Calu3 (cell line): ENCODE results near the gene TTC33. TPM values are rescaled to one million over a fixed set of nuclear protein-coding genes. Genes with fewer than 3 reads are reported as not detected.

Source experiments
- BruUV-seq: library from RNA; stranded (reverse); fragments of 400-500 nt; replicated peaks from 2 replicates; lab custom pipeline; 2021; lab: Mats Ljungman, UMichigan
- CTCF ChIA-PET: fragments of 300-600 bp; sonication (Branson Sonifier 250); formaldehyde crosslinking; loops from one replicate; lab custom pipeline; 2022; ENCODE audit warnings: antibody characterized with exemption; lab: Charles Lee
- DNase-seq: peaks from one replicate; pipeline ENCODE4 v3.0.0; 2022
- H3K27ac Mint-ChIP-seq: one replicate; pipeline ENCODE4 v1.8.0; 2022; ENCODE audit warnings: mixed read lengths; ENCODE audit not compliant: unreplicated experiment
- H3K27me3 Mint-ChIP-seq: one replicate; pipeline ENCODE4 v1.8.0; 2022; ENCODE audit warnings: mixed read lengths; ENCODE audit not compliant: unreplicated experiment
- H3K36me3 Mint-ChIP-seq: one replicate; pipeline ENCODE4 v1.8.0; 2022; ENCODE audit warnings: mild to moderate bottlenecking, moderate library complexity, mixed read lengths; ENCODE audit not compliant: insufficient read depth, unreplicated experiment
- H3K4me1 Mint-ChIP-seq: one replicate; pipeline ENCODE4 v1.8.0; 2022; ENCODE audit warnings: mild to moderate bottlenecking, low read depth, mixed read lengths; ENCODE audit not compliant: unreplicated experiment
- H3K4me3 Mint-ChIP-seq: one replicate; pipeline ENCODE4 v1.8.0; 2022; ENCODE audit warnings: mild to moderate bottlenecking, low read depth, moderate library complexity, mixed read lengths; ENCODE audit not compliant: unreplicated experiment
- H3K9me3 Mint-ChIP-seq: one replicate; pipeline ENCODE4 v1.8.0; 2022; ENCODE audit warnings: low read depth, mixed read lengths; ENCODE audit not compliant: unreplicated experiment
- intact Hi-C: fragments of 100-400 bp; cut with micrococcal nuclease; formaldehyde crosslinking; loops from one replicate; pipeline ENCODE4 v1.10.0; 2022; ENCODE audit not compliant: unreplicated experiment
- total RNA-seq: library from RNA; stranded (reverse); gene quantifications from 2 replicates; pipeline ENCODE4 v1.2.3, GENCODE V29; 2022
- TF ChIP-seq, protein P1 (sequence below): fragments of 200-600 bp; IDR thresholded peaks from one replicate; pipeline ENCODE4 v1.8.0; 2022; ENCODE audit warnings: antibody characterized with exemption; ENCODE audit not compliant: unreplicated experiment

TTC33 gene
- total RNA-seq, 1 experiment from 2014 or later, result 11.3 TPM

DNA sequence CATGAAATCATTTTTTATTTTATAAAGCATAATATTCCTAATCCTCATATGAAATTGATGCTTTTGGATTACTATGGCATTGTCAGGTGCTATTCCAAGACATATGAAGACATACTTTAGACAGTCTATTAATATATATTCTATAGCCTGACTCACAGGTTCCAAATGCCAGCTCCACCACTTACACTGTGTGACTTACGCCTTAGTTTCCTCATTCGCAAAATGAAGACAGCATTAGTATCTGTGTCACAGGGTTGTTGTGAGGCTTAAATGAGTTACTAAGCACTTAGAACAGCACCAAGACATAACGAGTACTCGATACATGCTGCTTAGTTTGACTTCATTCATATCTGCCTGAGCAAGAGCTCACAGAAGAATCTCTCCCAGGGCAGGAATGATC, 208.2 kb downstream of the TTC33 start:
- no TSS peak for BruUV-seq
- Mint-ChIP-seq H3K27me3 (no peaks in the 10 kb centered on the region), H3K27ac (no peak overlapping the region), H3K36me3 (no peaks in the 10 kb centered on the region), H3K9me3 (peaks cover 2% of the 10 kb centered on the region), H3K4me1 (peaks cover 13% of the 10 kb centered on the region), H3K4me3 (no peak overlapping the region)
- CTCF ChIA-PET, result interaction anchor here (0.6 kb wide), 1 partner anchor 131 kb away, joined by 3 read pairs; no protein-coding TSS in a partner anchor
- DNase-seq, result no peak
- TF ChIP-seq, protein P1, sequence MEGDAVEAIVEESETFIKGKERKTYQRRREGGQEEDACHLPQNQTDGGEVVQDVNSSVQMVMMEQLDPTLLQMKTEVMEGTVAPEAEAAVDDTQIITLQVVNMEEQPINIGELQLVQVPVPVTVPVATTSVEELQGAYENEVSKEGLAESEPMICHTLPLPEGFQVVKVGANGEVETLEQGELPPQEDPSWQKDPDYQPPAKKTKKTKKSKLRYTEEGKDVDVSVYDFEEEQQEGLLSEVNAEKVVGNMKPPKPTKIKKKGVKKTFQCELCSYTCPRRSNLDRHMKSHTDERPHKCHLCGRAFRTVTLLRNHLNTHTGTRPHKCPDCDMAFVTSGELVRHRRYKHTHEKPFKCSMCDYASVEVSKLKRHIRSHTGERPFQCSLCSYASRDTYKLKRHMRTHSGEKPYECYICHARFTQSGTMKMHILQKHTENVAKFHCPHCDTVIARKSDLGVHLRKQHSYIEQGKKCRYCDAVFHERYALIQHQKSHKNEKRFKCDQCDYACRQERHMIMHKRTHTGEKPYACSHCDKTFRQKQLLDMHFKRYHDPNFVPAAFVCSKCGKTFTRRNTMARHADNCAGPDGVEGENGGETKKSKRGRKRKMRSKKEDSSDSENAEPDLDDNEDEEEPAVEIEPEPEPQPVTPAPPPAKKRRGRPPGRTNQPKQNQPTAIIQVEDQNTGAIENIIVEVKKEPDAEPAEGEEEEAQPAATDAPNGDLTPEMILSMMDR, result no peak
- intact Hi-C loops, result no loop called here

DNA sequence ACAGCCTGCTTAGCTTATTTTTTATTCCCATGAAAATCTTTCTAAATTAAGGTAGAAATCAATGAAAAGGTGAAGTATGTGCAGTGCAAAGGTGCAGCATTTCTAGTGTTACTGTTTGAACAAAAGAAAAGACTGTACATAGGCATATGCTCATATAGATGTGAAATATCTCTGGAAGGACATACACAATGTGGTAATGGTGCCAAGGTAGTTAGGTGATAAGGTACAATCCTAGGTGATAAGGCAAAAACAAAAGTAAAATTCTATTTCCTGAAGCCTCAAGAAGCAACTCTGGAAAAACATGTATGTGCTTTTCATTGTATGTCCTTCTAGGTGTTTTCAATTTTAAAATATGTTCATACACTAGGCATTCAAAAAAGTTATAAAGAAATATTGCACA, 215.5 kb downstream of the TTC33 start:
- no peak for DNase-seq
- intact Hi-C loops, result no loop called here
- Mint-ChIP-seq H3K4me3 (no peak overlapping the region), H3K36me3 (no peaks in the 10 kb centered on the region), H3K9me3 (peaks cover 2% of the 10 kb centered on the region), H3K4me1 (no peaks in the 10 kb centered on the region), H3K27me3 (no peaks in the 10 kb centered on the region), H3K27ac (no peak overlapping the region)
- no TSS peak for BruUV-seq
- TF ChIP-seq, protein P1, result no peak
- CTCF ChIA-PET, result no interaction called here

DNA sequence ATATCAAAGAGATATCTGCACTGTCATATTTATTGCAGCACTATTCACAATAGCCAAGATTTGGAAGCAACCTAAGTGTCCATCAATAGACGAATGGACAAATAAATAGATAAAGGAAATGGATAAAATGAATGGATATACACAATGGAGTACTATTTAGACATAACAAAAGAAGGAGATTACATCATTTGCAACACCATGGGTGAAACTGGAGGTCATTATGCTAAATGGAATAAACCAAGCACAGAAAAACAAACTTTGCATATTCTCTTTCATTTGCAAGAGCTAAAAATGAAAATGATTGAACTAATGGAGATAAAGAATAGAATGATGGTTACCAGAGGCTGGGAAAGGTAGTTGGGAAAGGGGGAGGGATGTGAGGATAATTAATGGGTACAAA, 231.1 kb downstream of the TTC33 start:
- CTCF ChIA-PET, result no interaction called here
- no peak overlapping the region for H3K4me3 Mint-ChIP-seq
- intact Hi-C loops, result no loop called here
- H3K27ac Mint-ChIP-seq, result no peak overlapping the region
- no peak for DNase-seq
- TF ChIP-seq, protein P1, result no peak
- BruUV-seq, result no TSS peak
- no peaks in the 10 kb centered on the region for H3K4me1 Mint-ChIP-seq
- H3K27me3 Mint-ChIP-seq, result no peaks in the 10 kb centered on the region
- no peaks in the 10 kb centered on the region for H3K9me3 Mint-ChIP-seq
- no peaks in the 10 kb centered on the region for H3K36me3 Mint-ChIP-seq

DNA sequence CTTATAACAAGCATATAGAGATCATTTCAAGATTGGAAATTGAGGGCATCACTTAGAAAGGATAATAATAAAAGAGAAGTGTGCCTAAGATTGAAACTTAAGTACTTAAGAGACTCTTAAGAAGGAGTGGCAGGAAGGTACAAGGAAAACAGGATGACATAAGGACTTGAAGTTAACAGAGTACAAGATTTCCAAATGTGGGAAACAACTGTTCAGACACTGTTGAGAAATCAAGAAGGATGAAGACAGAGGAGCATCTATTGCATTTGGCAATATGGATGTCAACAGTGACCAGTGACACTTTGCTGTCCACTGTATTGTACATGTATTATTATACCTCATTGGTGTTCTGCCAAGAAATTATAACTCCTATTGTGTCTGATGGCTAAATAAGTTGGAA, 233.8 kb downstream of the TTC33 start:
- Mint-ChIP-seq H3K27me3 (no peaks in the 10 kb centered on the region), H3K4me3 (no peak overlapping the region), H3K4me1 (peaks cover 9% of the 10 kb centered on the region), H3K27ac (no peak overlapping the region), H3K9me3 (no peaks in the 10 kb centered on the region), H3K36me3 (no peaks in the 10 kb centered on the region)
- TF ChIP-seq, protein P1, result no peak
- no peak for DNase-seq
- CTCF ChIA-PET, result no interaction called here
- BruUV-seq, result no TSS peak
- intact Hi-C loops, result no loop called here
